Measurements from ENCODE around the gene EXT2. TPM values are rescaled to one million over a fixed set of nuclear protein-coding genes. Genes with fewer than 3 reads are reported as not detected.

The EXT2 gene
- total and polyA plus RNA-seq, 4 donors = 18.0 to 95.3 (median 45.9) TPM

DNA sequence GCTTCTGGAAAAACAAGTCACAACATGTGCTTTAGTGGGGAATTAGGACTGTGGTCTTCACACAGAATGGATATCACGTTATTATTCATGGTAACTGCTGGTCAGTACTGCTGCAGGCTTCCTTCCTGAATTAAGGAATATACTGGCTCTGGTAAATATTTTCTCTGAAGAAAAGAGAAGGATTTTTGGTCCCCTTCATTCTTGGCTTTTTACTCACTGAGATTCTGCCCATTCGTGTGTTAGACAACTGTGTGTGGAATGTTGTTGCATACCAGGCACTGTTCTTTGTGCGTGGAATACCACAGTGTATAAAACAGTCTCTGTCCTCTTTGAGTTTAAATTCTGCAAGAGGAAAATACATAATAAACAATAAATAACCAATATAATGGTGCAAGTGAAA is 134.1 kb downstream of the EXT2 start:
- WGBS, 2 donors = 92% methylated on average over 3 of the region's 3 CpGs
- TF ChIP-seq, protein P1, sequence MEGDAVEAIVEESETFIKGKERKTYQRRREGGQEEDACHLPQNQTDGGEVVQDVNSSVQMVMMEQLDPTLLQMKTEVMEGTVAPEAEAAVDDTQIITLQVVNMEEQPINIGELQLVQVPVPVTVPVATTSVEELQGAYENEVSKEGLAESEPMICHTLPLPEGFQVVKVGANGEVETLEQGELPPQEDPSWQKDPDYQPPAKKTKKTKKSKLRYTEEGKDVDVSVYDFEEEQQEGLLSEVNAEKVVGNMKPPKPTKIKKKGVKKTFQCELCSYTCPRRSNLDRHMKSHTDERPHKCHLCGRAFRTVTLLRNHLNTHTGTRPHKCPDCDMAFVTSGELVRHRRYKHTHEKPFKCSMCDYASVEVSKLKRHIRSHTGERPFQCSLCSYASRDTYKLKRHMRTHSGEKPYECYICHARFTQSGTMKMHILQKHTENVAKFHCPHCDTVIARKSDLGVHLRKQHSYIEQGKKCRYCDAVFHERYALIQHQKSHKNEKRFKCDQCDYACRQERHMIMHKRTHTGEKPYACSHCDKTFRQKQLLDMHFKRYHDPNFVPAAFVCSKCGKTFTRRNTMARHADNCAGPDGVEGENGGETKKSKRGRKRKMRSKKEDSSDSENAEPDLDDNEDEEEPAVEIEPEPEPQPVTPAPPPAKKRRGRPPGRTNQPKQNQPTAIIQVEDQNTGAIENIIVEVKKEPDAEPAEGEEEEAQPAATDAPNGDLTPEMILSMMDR (IDR thresholded peaks at IDR 0.05; ENCODE audit: control extremely low read depth, extremely low read depth) = no peak
- peaks cover 0 to 3% (median under 1%) of the 10 kb centered on the region in 4 donors for H3K36me3 ChIP-seq (ENCODE audit: control insufficient read depth in 4 of 4, insufficient read depth in 4 of 4, low read length in 4 of 4)
- no peaks in the 10 kb centered on the region for H3K27me3 ChIP-seq (ENCODE audit: control insufficient read depth in 3 of 3, insufficient read depth in 3 of 3, low read length in 2 of 3)
- no peak overlapping the region for H3K9ac ChIP-seq (ENCODE audit: insufficient read depth in 1 of 2, low read length in 2 of 2)
- H3K4me3 ChIP-seq = no peak overlapping the region
- ATAC-seq (ENCODE audit: insufficient read depth, low FRiP score) (no peak), DNase-seq (no peak)
- H3K9me3 ChIP-seq (ENCODE audit: control insufficient read depth in 4 of 4, insufficient read depth in 3 of 4, low read length in 3 of 4) = no peaks in the 10 kb centered on the region
- no peak overlapping the region for H3K27ac ChIP-seq (ENCODE audit: low read depth in 1 of 2, low read length in 1 of 2)
- peaks cover 0 to 28% (median 11%) of the 10 kb centered on the region in 5 donors for H3K4me1 ChIP-seq (ENCODE audit: control insufficient read depth in 5 of 5, insufficient read depth in 5 of 5, low read length in 5 of 5)

DNA sequence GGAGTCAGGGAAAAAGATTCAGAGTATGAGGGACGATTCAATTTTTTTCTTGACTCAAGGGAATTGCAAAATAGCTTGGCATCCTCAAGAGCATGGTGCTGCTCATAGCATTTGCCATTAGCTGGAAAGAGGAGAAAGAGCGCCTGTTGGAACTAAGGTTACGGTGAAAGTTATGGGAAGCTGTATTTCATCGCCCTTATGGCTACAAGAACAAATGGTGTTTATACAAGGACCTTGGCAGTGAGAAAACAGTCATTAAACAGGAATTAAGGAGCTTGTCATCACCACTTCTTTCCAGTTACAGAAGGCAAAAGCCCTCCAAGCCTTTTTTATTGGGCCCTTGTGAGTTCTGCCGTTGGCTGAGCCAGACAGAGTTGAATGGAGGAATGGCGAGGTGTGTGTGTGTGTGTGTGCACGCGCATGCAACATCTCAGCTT is 140.3 kb downstream of the EXT2 start:
- Histone ChIP-seq H3K27ac (ENCODE audit: low read depth in 1 of 2, low read length in 1 of 2) (no peak overlapping the region), H3K9ac (ENCODE audit: insufficient read depth in 1 of 2, low read length in 2 of 2) (no peak overlapping the region), H3K9me3 (ENCODE audit: control insufficient read depth in 4 of 4, insufficient read depth in 3 of 4, low read length in 3 of 4) (no peaks in the 10 kb centered on the region), H3K4me3 (no peak overlapping the region), H3K4me1 (ENCODE audit: control insufficient read depth in 5 of 5, insufficient read depth in 5 of 5, low read length in 5 of 5) (peaks cover 0 to 19% (median 11%) of the 10 kb centered on the region in 5 donors), H3K36me3 (ENCODE audit: control insufficient read depth in 4 of 4, insufficient read depth in 4 of 4, low read length in 4 of 4) (peaks cover 0 to 9% (median 4%) of the 10 kb centered on the region in 4 donors), H3K27me3 (ENCODE audit: control insufficient read depth in 3 of 3, insufficient read depth in 3 of 3, low read length in 2 of 3) (no peaks in the 10 kb centered on the region)
- peak; percentile 19 for ATAC-seq (ENCODE audit: insufficient read depth, low FRiP score)
- WGBS, 2 donors = 89 to 92% methylated on average over 8 of the region's 8 CpGs
- peak in 2 of 3 donors; percentile 51 to 74 for DNase-seq
- TF ChIP-seq, protein P1 (IDR thresholded peaks at IDR 0.05; ENCODE audit: control extremely low read depth, extremely low read depth) = no peak

DNA sequence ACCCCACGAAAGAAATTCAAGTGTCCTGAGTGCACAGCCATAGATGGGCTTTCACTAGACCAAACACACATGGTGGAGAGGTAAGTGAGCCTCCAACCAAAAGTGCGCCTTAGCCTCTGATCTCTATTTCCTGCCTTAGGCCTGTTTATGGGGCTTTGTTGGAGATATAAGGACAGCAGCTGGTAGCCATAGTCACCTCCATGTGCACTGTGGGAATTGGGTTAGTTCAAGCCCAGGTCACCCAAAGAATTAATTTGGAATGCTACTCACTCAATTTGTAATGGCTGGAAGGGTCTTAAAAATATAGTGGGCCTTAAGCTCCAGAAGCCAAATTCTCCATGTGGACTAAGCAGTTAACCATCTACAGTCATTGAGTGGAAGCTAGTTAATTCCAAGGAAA is 140.8 kb downstream of the EXT2 start:
- Histone ChIP-seq H3K27ac (ENCODE audit: low read depth in 1 of 2, low read length in 1 of 2) (no peak overlapping the region), H3K36me3 (ENCODE audit: control insufficient read depth in 4 of 4, insufficient read depth in 4 of 4, low read length in 4 of 4) (peaks cover 0 to 9% (median 4%) of the 10 kb centered on the region in 4 donors), H3K4me1 (ENCODE audit: control insufficient read depth in 5 of 5, insufficient read depth in 5 of 5, low read length in 5 of 5) (peaks cover 0 to 19% (median 11%) of the 10 kb centered on the region in 5 donors), H3K4me3 (no peak overlapping the region), H3K9me3 (ENCODE audit: control insufficient read depth in 4 of 4, insufficient read depth in 3 of 4, low read length in 3 of 4) (no peaks in the 10 kb centered on the region), H3K27me3 (ENCODE audit: control insufficient read depth in 3 of 3, insufficient read depth in 3 of 3, low read length in 2 of 3) (no peaks in the 10 kb centered on the region), H3K9ac (ENCODE audit: insufficient read depth in 1 of 2, low read length in 2 of 2) (no peak overlapping the region)
- WGBS, 2 donors = 96 to 97% methylated on average over 2 of the region's 2 CpGs
- ATAC-seq (ENCODE audit: insufficient read depth, low FRiP score) (no peak), DNase-seq (peak in 1 of 3 donors; percentile 16)
- TF ChIP-seq, protein P1 (IDR thresholded peaks at IDR 0.05; ENCODE audit: control extremely low read depth, extremely low read depth) = no peak

DNA sequence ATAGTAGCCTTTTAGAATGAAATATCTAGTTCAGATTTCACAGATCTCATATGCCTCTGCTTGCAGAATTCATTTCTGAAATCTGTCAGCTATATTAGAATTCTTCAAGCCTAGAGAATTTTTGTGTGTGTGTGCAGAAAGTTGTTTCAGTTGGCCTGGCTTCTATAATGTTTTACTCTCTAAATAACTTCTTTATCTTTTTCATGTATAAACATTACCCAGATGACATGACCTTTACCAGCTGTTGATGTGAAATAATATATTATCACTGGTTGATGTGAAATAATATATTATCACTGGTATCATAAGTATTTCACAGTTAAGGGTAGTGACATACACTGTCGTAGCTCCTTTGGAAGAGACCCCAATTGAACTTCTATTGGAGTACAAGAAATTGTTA is 141.7 kb downstream of the EXT2 start:
- DNase-seq (peak in 2 of 3 donors; percentile 68), ATAC-seq (ENCODE audit: insufficient read depth, low FRiP score) (no peak)
- 86 to 95% methylated on average over 1 of the region's 1 CpG for WGBS, 2 donors
- Histone ChIP-seq H3K27ac (ENCODE audit: low read depth in 1 of 2, low read length in 1 of 2) (no peak overlapping the region), H3K9ac (ENCODE audit: insufficient read depth in 1 of 2, low read length in 2 of 2) (no peak overlapping the region), H3K36me3 (ENCODE audit: control insufficient read depth in 4 of 4, insufficient read depth in 4 of 4, low read length in 4 of 4) (peaks cover 0 to 9% (median 4%) of the 10 kb centered on the region in 4 donors), H3K27me3 (ENCODE audit: control insufficient read depth in 3 of 3, insufficient read depth in 3 of 3, low read length in 2 of 3) (no peaks in the 10 kb centered on the region), H3K4me3 (no peak overlapping the region), H3K9me3 (ENCODE audit: control insufficient read depth in 4 of 4, insufficient read depth in 3 of 4, low read length in 3 of 4) (no peaks in the 10 kb centered on the region), H3K4me1 (ENCODE audit: control insufficient read depth in 5 of 5, insufficient read depth in 5 of 5, low read length in 5 of 5) (peaks cover 0 to 19% (median 12%) of the 10 kb centered on the region in 5 donors)
- TF ChIP-seq, protein P1 (IDR thresholded peaks at IDR 0.05; ENCODE audit: control extremely low read depth, extremely low read depth) = no peak
